PC-3 (cell line): ENCODE measurements around the gene INAVA. TPM values are rescaled to one million over a fixed set of nuclear protein-coding genes. Genes with fewer than 3 reads are reported as not detected.

Experiments
- ATAC-seq: fragments of 200-7000 bp; cut with Tn5 transposase; 2 replicates; pipeline ENCODE4 v1.9.1; 2020; ENCODE audit warnings: mild to moderate bottlenecking, moderate library complexity
- BruUV-seq: library from RNA; stranded (reverse); fragments of 400-500 nt; replicated peaks from 2 replicates; lab custom pipeline; 2021; lab: Mats Ljungman, UMichigan
- CTCF ChIA-PET: fragments of 300-600 bp; sonication (Branson Sonifier 250); formaldehyde crosslinking; loops from one replicate; lab custom pipeline; 2022; ENCODE audit warnings: antibody characterized with exemption; lab: Charles Lee
- POLR2A ChIA-PET: fragments of 300-600 bp; sonication (Branson Sonifier 250); formaldehyde crosslinking; loops from one replicate; lab custom pipeline; 2022; ENCODE audit warnings: antibody characterized with exemption; ENCODE audit not compliant: unreplicated experiment; lab: Charles Lee
- DNase-seq: peaks from one replicate; pipeline ENCODE4 v3.0.0-alpha.2; 2015
- H2AFZ ChIP-seq: fragments of 300-600 bp; sonication (generic); 2 replicates; pipeline ENCODE4 v1.6.0; 2016; ENCODE audit warnings: antibody characterized with exemption, low read length
- H3F3A ChIP-seq: fragments of 300-600 bp; sonication (generic); one replicate; pipeline ENCODE4 v1.6.0; 2017; ENCODE audit warnings: antibody characterized with exemption, low read length, control low read depth, mild to moderate bottlenecking; ENCODE audit not compliant: unreplicated experiment
- H3K27ac ChIP-seq: fragments of 300-600 bp; sonication (generic); 2 replicates; pipeline ENCODE4 v1.5.1; 2016; ENCODE audit warnings: mild to moderate bottlenecking, low read length
- H3K27me3 ChIP-seq: fragments of 300-600 bp; sonication (generic); 2 replicates; pipeline ENCODE4 v1.6.1; 2016; ENCODE audit warnings: low read length, mixed read lengths
- H3K36me3 ChIP-seq: fragments of 300-600 bp; sonication (generic); 2 replicates; pipeline ENCODE4 v1.6.1; 2016; ENCODE audit warnings: low read depth, mixed run types, low read length, mixed read lengths
- H3K4me1 ChIP-seq: fragments of 300-600 bp; sonication (generic); 2 replicates; pipeline ENCODE4 v1.5.1; 2016; ENCODE audit warnings: low read length; ENCODE audit not compliant: insufficient read depth
- H3K4me2 ChIP-seq: fragments of 300-600 bp; sonication (generic); 2 replicates; pipeline ENCODE4 v1.6.0; 2016; ENCODE audit warnings: low read length
- H3K4me3 ChIP-seq: fragments of 300-600 bp; sonication (generic); 2 replicates; pipeline ENCODE4 v1.5.1; 2016; ENCODE audit warnings: mild to moderate bottlenecking, low read length, mixed read lengths
- H3K79me2 ChIP-seq: fragments of 300-600 bp; sonication (generic); 2 replicates; pipeline ENCODE4 v1.6.1; 2017; ENCODE audit warnings: low read length, mixed read lengths
- H3K9ac ChIP-seq: fragments of 300-600 bp; sonication (generic); 2 replicates; pipeline ENCODE4 v1.6.0; 2016; ENCODE audit warnings: mild to moderate bottlenecking, low read length
- H3K9me2 ChIP-seq: fragments of 300-600 bp; sonication (generic); replicated peaks from 2 replicates; pipeline ENCODE4 v1.6.1; 2016; ENCODE audit warnings: mixed run types, low read length, mixed read lengths
- H3K9me3 ChIP-seq: fragments of 300-600 bp; sonication (generic); 2 replicates; pipeline ENCODE4 v1.6.1; 2016; ENCODE audit warnings: low read length, mixed read lengths
- H4K20me1 ChIP-seq: fragments of 300-600 bp; sonication (generic); 2 replicates; pipeline ENCODE4 v1.6.1; 2016; ENCODE audit warnings: low read length, mixed read lengths
- EZH2 ChIP-seq: fragments of 300-600 bp; sonication (generic); IDR thresholded peaks from one replicate; pipeline ENCODE4 v1.6.1; 2017; ENCODE audit warnings: antibody characterized with exemption, mild to moderate bottlenecking, low read length; ENCODE audit not compliant: unreplicated experiment
- EZH2phosphoT487 ChIP-seq: fragments of 300-600 bp; sonication (generic); IDR thresholded peaks from 2 replicates; pipeline ENCODE4 v1.6.1; 2018; ENCODE audit warnings: mild to moderate bottlenecking, antibody characterized with exemption, low read length, borderline replicate concordance
- intact Hi-C: fragments of 100-400 bp; cut with micrococcal nuclease; formaldehyde crosslinking; loops from 2 replicates; pipeline ENCODE4 v1.9.0; 2023
- total RNA-seq: library from RNA; depleted of rRNA; stranded (reverse); fragments of >200 nt; gene quantifications from 2 replicates; pipeline ENCODE4 v1.2.3, GENCODE V29; 2014
- TF ChIP-seq, protein P1 (sequence below): fragments of 300-600 bp; sonication (generic); conservative IDR thresholded peaks from 2 replicates; pipeline ENCODE4 v1.5.1; 2017; ENCODE audit warnings: antibody characterized with exemption, low read depth, mild to moderate bottlenecking, low read length

INAVA gene
- total RNA-seq, 1 experiment from 2014 or later, result 102 TPM

DNA sequence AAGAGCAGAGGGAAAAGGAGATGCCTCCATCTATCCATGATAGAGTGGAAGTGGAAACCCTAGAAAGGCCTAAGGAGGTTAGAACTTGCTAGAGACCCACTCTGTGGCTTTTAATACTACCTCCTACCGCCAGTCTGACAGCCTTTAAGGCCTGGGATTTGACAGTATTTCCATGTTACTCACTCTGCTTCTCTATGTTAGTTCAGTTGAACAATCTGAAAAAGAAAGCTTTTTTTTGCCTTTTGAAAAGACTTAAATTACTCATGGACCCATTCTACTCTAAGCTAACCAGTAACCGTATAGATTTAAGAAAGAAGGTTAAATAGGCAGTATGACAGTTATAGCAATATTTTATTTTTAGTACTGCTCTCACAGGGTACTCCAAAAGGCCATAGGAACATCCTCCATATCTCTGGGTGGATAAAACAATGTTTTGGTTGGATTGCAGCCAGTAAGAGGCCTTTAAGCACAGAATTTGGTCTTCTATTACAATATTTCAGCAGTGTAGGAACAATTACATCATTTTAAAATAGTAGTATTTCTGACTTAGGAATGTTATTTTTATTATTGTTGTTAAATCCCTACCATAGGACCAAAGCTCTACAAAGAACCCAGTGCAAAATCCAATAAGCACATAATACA is 37.9 kb upstream of the INAVA start:
- POLR2A ChIA-PET, result no interaction called here
- H3K27ac ChIP-seq, result no peak overlapping the region
- H2AFZ ChIP-seq, result no peak overlapping the region
- H3K4me1 ChIP-seq, result no peaks in the 10 kb centered on the region
- no peak overlapping the region for H3K4me3 ChIP-seq
- no peaks in the 10 kb centered on the region for H4K20me1 ChIP-seq
- no peak overlapping the region for H3K4me2 ChIP-seq
- no peaks in the 10 kb centered on the region for H3F3A ChIP-seq
- TF ChIP-seq EZH2, result no peak
- TF ChIP-seq, protein P1, sequence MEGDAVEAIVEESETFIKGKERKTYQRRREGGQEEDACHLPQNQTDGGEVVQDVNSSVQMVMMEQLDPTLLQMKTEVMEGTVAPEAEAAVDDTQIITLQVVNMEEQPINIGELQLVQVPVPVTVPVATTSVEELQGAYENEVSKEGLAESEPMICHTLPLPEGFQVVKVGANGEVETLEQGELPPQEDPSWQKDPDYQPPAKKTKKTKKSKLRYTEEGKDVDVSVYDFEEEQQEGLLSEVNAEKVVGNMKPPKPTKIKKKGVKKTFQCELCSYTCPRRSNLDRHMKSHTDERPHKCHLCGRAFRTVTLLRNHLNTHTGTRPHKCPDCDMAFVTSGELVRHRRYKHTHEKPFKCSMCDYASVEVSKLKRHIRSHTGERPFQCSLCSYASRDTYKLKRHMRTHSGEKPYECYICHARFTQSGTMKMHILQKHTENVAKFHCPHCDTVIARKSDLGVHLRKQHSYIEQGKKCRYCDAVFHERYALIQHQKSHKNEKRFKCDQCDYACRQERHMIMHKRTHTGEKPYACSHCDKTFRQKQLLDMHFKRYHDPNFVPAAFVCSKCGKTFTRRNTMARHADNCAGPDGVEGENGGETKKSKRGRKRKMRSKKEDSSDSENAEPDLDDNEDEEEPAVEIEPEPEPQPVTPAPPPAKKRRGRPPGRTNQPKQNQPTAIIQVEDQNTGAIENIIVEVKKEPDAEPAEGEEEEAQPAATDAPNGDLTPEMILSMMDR, result no peak
- TF ChIP-seq EZH2phosphoT487, result no peak
- peaks cover 34% of the 10 kb centered on the region for H3K27me3 ChIP-seq
- intact Hi-C loops, result no loop called here
- H3K79me2 ChIP-seq, result no peaks in the 10 kb centered on the region
- ATAC-seq (peak; percentile 33; the same call in 1 of the 2 replicates), DNase-seq (no peak)
- no peak overlapping the region for H3K9ac ChIP-seq
- H3K36me3 ChIP-seq, result peaks cover 28% of the 10 kb centered on the region; the same call in 1 of the 2 replicates
- no TSS peak for BruUV-seq
- H3K9me3 ChIP-seq, result no peaks in the 10 kb centered on the region
- H3K9me2 ChIP-seq, result no peaks in the 10 kb centered on the region
- CTCF ChIA-PET, result no interaction called here

DNA sequence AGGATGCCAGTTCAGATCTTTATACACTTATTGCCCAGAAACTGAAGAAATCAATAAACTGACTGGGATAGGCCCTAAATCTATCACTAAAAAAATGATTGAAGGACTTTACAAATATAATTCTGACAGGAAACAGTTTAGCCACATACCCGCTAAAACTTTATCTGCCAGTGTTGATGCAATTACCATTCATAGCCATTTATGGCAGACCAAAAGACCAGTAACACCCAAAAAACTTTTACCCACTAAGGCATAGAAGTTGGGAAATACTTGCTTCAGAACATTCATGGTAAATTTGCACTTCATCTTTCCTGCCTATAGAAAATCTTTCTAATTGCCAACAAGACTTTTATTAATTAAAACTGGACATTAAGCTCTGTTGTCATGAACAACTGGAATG is 36.9 kb upstream of the INAVA start:
- Histone ChIP-seq H3K9ac (no peak overlapping the region), H3K9me2 (no peaks in the 10 kb centered on the region), H3K27ac (no peak overlapping the region), H3K9me3 (no peaks in the 10 kb centered on the region), H3K79me2 (no peaks in the 10 kb centered on the region), H3K27me3 (peaks cover 31% of the 10 kb centered on the region), H3K4me3 (no peak overlapping the region), H3K4me2 (no peak overlapping the region), H2AFZ (no peak overlapping the region), H3K36me3 (peaks cover 27% of the 10 kb centered on the region; the same call in 1 of the 2 replicates), H3F3A (no peaks in the 10 kb centered on the region), H4K20me1 (no peaks in the 10 kb centered on the region), H3K4me1 (no peaks in the 10 kb centered on the region)
- ChIA-PET POLR2A (interaction anchor here (0.6 kb wide), 1 partner anchor 33 kb away, joined by 4 read pairs; no protein-coding TSS in a partner anchor), CTCF (no interaction called here)
- TF ChIP-seq, protein P1, result no peak
- peak; percentile 25; the same call in 1 of the 2 replicates for TF ChIP-seq EZH2phosphoT487
- DNase-seq (no peak), ATAC-seq (no peak)
- intact Hi-C loops, result no loop called here
- TSS peak; percentile 29 for BruUV-seq
